GM21360 (cell line): ENCODE measurements around the gene CWH43.
"Not testable (repeated sequence)": the region's sequence is repeated elsewhere in the genome, so short reads cannot be mapped to it uniquely, and the experiment has no call there.

Experiments
- ATAC-seq: cut with Tn5 transposase; IDR thresholded peaks from one replicate; pipeline ENCODE4 v1.9.1; 2021; ENCODE audit warnings: mild to moderate bottlenecking, moderate library complexity; ENCODE audit not compliant: unreplicated experiment

CWH43 gene

GRCh38 chr4:48985976-48986653 is at the start of gene CWH43:
CWH43 (plus strand) TSS chr4:48986275; CDS start chr4:48986430, 155 bp downstream.
- no peak for ATAC-seq

DNA sequence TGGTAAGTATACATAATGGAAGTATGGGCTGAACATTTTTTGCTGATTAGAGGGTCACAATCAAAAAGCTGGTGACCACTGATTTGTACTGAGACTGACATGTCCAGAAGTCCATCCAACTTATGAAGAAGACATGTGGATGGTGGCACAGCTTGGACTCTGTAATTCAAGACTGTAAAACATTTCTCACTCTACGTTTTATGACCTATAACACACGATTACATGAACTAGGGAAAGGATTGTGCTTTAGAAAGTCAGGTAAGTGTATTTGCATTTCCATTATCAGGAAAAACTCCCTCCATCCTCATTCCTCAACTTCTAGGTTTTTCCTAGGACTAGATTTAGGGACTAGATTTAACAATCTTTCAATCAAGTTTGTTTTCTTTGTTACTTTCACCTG is 49.0 kb upstream of the CWH43 start:
- ATAC-seq: no peak

DNA sequence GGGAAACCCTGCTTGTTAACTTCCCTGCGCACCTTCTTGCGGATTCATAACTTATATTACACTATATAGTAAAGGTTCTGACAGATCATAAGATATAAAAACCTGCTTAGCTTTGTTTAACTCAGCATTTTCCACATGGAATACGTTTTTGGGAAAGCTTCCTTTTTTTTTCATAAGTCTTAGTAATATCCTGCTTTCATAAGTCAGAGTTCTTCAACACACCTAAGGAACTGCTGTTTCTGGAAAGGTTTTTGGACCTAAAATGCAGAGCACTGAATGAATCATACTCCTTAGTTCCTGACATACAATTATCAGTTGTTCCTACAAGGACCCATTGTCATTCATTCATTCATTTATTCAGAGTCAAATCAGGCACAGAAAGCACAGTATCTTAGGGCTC is 47.2 kb upstream of the CWH43 start:
- no peak for ATAC-seq

DNA sequence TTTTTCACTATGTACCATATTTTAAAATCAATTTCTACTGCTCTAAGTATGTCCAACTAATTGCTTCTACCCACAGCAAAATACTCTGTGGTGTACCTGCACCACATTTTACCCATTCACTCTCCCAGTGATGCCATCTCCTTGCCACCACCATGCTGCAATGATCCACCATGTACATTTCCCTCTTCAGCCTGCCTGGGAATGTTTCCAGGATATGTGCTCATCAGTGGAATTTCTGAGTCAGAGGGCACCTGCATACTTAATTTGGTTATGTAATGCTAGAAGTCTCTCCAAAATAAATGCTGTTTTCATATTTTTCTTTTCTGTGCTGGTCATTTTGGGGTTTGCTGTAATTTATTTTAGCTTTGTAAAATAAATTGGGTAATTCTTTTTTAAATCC is 46.3 kb upstream of the CWH43 start:
- no peak for ATAC-seq

- ATAC-seq: no peak
Observed at GRCh38 chr4:48943387-48943786, 42.7 kb upstream of the CWH43 start.

DNA sequence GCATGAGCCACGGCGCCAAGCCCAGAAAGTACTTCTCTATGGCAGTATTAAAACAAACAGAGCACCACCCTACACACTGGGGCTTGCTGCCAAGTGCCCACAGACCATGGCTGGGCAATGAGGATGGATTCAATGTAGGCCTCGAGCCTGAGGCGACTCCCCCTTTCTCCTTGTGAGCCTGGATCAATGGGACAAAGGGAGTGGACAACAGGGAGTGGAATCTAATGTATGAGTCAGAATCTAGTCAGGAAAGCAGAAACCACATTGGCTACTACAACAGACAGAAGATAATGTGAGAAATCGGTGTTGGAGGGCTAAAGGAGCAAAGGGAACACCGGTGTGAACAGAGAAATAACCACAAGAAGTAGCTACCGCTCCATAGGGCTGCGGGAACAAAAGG is 41.8 kb upstream of the CWH43 start:
- no peak for ATAC-seq

- no peak for ATAC-seq
Observed at GRCh38 chr4:48944756-48945241, 41.3 kb upstream of the CWH43 start.

GRCh38 chr4:48945981-48946380 is 40.1 kb upstream of the CWH43 start:
- no peak for ATAC-seq

DNA sequence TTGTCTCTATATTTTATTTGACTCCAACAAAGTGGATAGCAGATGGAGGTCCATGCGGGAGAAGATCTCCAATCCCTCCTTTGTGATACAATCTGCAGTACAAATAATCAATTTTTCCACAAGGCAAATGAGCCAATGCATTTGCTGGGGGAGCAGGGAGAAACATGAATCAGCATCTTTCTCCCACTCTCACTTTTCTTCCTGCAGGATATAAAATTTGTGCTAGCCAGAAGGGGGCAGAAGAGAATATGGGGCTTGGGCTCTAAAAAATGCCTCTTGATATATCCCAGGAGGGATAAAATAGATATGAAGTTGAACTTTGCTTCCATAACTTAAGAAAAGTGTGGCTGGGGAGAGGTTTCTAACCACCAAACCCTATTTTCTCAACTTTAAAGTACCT is 38.3 kb upstream of the CWH43 start:
- no peak for ATAC-seq

DNA sequence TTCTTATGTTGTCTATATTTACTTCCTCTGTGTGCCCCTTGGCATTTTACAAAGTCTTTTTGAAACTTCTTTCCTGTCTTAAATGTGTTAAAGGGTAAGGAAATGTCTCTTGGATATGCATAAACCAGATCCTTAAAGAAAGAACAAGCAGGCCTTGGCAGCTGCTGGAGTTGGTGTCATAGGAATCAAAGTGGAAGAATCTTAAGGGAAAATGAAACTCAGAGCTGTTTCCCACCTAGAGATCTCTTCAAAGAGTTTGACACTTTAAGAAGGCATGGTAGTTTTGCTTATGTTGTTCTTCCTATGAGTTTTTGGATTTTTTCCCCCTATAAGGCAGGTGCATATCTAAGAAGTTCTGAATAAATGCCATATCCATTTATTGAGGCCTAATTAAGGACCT is 37.0 kb upstream of the CWH43 start:
- ATAC-seq: no peak

DNA sequence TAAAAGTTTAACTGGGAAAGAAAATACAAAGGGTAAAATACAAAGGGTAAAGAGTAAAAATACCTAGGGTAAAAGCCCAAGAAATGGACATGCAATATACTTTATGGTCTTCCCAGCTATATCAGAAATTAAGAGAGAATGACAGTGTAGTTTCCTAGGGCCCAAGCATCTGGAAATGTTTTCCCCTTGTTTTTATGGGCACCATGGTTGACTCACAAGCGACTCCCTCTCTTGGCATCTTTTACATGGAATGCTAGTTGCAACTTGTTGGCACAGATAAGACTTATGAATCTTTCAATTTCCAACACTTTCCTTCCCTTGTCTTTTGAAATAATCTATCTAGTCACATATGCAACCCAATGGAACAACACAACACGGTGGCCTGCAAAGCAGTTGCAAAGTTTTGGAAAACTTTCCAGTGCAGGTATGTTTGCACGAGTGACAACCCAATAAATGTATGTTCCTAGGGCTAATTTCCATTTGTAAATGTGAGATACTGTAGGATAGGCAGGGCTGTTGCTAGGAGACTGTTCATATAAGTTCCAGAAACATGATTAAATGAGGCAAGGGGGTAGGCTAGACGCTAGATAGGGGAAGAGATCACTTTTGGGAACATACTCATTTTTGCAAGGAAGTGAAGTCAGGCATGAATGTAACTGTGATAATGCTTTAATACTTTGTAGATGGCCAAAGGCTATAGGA is 36.4 kb upstream of the CWH43 start:
- no peak for ATAC-seq

DNA sequence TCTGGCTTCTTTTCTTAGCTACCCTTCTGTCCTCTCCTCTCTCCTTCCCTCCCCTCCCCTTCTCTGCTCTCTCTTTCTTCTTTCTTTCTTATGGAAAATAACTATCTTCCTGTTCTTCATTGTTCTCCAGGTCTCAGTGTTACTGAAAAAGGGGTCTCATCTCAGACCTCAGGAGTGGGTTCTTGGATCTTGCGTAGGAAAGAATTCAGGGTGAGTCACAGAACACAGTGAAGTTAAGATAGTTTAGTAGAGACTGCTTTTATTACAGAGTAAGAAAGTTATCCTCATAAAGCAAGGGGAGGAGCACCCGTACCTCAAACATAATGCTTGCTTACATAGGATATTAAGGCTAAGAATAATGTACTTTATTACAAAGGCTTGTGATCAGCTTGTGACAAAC is 31.8 kb upstream of the CWH43 start:
- no peak for ATAC-seq

GRCh38 chr4:48957366-48957765 is 28.7 kb upstream of the CWH43 start:
- not testable (repeated sequence) for ATAC-seq

DNA sequence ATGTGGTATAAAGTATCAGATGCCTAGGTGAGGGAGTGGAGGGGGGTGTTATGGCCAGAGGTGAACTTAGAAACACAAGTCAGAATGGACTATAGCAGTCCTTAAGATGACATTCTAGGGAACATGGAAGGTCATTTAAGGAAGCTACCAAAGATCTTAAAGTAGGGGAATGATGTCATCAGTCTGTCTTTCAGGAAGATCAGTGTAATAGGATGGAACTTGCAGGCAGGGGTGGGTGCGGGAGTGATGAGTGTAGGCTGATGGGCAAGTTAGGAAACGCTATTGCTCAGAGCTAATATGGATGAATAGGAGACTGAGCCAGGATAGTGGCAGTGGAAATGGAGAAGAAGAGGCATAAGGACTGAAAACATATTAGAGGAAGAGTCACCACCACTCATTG is 27.5 kb upstream of the CWH43 start:
- no peak for ATAC-seq

GRCh38 chr4:48960988-48961635 is 25.0 kb upstream of the CWH43 start:
- ATAC-seq: no peak

DNA sequence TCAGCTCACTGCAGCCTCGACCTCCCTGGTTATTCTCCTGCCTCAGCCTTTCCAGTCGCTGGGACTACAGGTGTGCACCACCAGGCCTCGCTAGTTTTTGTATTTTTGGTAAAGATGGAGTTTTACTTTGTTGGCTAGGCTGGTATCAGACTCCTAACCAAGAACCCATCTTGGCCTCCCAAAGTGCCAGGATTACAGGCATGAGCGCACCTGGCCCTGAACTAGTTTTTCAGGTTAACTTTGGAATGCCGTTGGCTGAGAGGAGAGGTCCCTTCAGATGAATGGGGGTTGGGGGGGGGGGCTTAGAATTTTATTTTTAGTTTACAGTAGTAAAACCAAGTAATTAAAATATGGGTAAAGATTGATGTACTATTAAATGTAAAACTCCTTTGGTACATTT is 23.4 kb upstream of the CWH43 start:
- no peak for ATAC-seq

DNA sequence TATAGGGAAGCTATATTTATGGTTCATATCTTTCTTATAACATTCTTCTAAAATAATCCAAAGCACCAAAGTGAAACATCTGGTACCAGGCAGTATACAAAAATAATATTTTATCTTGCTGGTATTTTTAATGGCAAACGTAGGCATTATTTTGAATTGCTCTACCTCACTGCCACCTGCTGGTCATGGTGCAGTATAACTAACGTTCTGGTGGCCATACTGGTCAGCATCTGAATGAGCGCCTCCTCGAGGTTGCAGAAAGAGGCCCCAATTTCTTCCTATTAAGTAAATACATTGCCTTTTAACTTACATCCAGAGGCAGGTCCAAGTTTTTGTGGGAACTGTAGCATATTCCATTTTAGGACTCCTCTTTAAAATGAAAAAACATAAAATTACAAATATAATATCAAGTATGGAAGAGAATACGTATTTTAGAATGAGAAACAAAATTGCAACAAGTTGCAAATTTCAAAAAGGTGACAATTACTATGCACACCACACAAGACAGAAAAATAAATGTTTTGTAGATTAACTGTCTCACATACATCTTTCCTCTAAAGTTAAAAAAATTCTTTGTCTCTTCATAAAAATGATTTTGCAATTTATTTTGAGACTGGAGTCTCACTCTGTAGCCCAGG is 22.9 kb upstream of the CWH43 start:
- peak; percentile 94 for ATAC-seq

GRCh38 chr4:48967101-48967500 is 19.0 kb upstream of the CWH43 start:
- ATAC-seq: no peak

- ATAC-seq: no peak
Observed at GRCh38 chr4:48967631-48968030, 18.4 kb upstream of the CWH43 start.

- ATAC-seq: no peak
Observed at GRCh38 chr4:48968814-48969213, 17.3 kb upstream of the CWH43 start.

GRCh38 chr4:48970471-48970921 is 15.6 kb upstream of the CWH43 start:
- ATAC-seq: no peak
